Activated CD4-positive, alpha-beta T cell treated with anti-CD3 and anti-CD28 coated beads, Interleukin-2, Interleukin-4, amounts not matched to agents 100 ng/mL and 50 ng/mL, durations not matched to agents 16 hours and 8 hours (primary cell): ENCODE data around the gene ZNF33B.
"Not testable (repeated sequence)": the region's sequence is repeated elsewhere in the genome, so short reads cannot be mapped to it uniquely, and the experiment has no call there.

ENCODE experiments used
- DNase-seq: peaks from one replicate; pipeline ENCODE4 v3.0.0-alpha.2; 2020; ENCODE audit warnings: low spot score

The ZNF33B gene

DNA sequence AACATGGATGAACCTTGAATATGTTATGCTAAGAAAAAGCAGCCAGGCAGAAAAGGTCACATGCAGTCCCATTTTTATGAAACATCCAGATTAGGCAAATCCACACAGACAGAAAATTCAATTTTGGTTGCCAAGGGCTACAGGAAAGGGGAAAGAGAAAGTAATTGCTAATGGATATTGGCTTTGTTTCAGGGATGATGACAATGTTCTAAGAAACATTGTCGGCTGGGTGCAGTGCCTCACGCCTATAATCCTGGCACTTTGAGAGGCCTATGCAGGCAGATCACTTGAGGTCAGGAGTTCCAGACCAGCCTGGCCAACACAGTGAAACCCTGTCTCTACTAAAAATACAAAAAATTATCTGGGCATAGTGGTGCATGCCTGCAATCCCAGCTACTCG lies 23.0 kb downstream of the ZNF33B start:
- no peak for DNase-seq

DNA sequence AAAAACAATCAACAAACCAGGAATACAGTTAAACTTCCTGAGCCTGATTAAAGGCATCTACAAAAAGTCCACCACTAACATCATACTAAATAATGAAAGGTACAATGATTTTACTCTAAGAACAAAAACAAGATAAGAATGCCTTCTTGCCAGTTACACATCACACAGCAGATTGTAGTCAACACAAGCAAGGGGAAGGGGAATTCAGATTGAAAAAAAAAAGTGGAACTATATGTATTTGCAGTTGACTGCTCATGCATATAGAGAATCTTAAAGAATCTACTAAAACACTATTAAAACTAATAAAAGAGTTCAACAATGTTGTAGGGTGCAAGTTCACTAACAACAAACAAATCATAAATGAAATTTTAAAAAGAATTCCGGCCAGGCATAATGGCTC lies 28.5 kb downstream of the ZNF33B start:
- DNase-seq: no peak

DNA sequence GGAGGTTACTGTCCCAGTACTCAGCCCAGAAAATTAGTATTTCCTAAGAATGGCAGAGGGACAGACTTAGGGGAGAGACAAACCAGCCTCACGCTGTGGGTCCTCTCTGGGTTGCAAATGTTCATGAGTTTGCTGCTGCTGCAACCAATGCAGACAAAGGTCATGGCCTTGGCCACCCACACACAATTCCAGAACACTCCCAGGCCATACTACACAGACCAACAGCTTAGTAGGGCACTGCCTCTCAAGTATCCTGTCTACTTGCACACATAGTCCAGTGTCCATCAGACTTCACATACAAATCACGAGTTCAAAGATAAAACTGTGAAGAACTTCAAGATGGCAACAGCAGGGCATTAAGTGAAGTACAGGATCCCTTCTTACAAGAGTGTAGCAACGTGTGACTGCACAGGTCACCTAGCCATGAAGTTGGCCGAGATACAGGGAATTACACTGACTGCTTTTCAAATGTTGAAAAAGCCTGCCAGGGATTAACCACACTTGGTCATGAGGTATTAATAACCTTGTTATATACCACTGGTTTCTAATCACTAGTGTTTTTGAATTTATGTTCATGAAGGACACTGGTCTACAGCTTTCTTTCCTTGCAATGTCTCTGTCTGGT lies 40.0 kb downstream of the ZNF33B start:
- no peak for DNase-seq

DNA sequence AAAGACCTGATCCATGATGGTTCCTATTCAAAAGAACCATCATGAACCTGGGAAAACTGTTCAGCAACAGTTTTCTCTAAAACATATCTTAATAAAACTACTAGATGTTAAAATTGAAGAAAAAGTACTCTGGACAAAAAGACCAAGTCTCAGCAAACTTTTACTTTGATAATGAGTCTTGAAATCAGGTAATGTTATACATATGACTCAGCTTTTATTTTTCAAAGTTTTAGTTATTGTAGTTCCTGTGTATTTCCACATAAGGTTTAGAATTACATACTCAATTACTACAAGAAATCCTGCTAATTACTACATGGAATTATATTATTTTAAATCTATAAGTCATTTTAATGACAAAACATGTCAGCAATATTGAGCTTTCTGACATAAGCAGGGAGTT lies 42.2 kb downstream of the ZNF33B start:
- no peak for DNase-seq

DNA sequence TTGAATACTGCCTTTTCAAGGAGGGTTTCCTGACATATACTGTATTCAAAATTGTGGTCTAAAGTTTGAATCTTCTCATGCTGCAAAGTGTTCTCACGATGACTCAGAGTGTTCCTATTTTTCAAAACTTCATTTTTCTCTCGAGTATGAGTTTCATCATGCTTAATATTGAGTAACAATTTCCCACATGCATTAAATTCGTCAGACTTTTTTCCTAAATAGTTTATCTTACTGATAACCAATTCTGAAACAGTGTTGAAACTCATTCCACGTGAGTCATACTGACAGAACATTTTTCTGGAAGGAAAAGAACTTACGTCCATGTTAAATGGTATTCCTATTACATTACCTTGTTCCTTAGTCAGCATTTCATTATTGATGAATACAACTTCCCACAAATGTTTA lies 44.1 kb downstream of the ZNF33B start:
- DNase-seq: no peak

DNA sequence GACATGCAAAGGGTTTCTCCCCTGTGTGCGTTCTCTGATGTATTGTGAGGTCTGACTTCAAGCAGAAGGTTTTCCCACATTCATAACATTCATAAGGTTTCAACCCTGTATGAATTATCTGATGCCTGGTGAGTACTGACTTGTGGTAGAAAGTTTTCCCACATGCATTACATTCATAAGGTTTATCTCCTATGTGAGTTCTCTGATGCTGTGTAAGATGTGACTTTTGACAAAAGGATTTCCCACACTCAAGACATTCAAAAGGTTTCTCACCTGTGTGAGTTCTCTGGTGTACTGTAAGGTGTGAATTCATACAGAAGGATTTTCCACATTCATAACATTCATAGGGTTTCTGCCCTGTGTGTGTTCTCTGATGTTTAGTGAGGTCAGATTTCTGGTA lies 45.1 kb downstream of the ZNF33B start:
- no peak for DNase-seq

DNA sequence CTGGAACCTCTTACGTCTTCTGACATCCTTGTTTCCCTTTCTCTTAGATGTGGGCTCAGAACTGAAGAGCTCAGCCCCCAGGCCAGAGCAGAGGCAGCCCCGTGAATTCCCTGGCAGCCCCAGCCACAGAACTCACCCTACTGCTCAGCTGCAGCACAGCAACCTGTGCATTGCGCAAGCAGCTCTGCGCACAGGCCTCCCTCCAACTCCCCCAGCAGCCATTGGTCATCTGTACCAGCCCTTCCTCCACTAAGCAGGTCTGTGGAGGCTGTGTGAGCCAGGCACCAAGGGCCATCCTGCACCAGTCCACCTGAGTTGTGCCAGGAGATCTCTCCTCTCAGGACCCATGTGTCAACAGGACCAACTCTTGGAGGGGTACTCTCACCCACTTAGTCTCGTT lies 54.5 kb downstream of the ZNF33B start:
- no peak for DNase-seq

DNA sequence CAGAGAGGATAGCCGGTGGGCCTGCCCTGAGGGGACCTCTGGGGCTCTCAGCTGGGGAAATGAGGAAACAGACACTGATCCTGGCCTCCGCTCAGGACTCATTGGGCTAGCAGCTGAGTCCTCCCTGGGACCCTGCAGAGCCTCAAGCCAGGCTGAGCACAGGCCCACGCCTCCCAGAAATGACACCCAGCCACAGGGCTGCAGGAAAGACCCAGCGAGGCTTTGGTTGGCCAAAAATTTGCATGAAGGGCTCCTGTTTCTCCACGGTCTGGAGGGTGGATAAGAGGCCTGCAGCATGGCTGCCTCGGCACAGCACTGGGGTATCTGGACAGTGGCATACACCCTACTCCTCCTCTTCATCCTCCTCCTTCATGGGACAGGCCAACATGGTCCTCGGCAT lies 60.4 kb downstream of the ZNF33B start:
- DNase-seq: no peak

DNA sequence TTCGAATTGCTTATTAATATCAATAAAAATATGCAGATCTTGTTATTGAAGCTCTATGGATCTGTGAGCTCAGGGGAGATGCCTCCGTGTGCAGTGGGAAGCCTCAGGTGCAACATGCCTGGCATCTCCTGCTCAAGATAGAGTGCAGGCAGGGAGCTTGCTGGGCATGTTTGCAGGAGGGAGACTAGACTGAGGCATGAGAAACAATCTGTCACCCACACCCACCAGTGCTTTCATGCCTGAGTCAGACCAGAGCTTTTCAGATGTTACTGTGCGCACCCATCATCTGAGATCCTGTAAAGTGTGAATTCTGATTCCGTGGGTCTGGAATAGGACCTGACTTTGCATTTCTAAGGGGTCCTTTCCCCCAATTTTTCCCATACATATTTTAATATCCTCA lies 62.0 kb downstream of the ZNF33B start:
- no peak for DNase-seq

DNA sequence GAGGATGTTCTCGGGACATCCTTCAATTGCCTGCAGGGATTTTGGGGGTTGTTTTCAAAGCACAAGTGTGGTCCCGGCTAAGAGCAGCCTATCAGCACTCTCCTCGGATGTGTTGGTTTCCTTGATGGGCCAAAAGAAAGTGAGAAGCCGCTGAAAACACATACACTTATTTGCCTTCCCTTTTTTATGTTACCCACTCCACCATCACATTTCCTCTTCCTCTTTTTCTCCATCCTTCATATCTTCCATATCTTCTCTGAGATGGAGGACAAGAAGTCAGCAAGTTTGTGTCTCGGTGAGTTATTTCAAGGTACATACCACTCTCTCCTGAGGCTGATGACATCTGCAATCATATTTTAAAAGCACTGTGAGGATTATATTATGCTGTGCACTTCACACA lies 64.0 kb downstream of the ZNF33B start:
- DNase-seq: no peak

DNA sequence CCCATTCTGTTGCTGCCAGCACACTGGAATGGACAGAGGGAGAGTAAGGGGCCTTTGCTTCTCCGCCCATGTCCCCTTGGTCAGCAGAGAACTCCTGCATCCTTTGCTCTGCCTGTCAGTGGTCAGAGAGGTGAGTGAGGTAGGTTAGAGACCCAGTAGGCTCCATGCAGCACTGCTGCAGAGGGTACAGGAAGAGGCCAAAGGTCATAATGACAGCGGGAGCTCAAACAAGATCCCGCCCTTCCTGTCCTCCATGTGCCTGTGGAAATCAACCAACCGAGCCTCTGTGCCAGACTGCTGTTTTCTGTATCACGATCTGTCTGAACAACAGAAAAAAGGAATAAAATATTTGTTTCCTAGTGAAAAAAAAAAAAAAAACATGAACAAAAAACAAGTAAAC lies 81.4 kb downstream of the ZNF33B start:
- no peak for DNase-seq

DNA sequence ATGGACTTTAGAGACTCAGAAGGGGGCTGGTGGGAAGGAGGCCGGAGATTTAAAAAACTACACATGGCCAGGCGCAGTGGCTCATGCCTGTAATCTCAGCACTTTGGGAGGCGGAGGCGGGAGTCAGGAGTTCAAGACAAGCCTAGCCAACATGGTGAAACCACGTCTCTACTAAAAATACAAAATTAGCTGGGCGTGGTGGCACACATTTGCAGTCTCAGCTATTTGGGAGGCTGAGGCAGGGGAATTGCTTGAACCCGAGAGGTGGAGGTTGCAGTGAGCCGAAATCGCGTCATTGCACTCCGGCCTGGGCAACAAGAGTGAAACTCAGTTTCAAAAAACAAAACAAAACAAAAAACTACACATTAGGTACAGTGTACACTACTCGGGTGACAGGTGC lies 84.8 kb downstream of the ZNF33B start:
- DNase-seq: not testable (repeated sequence)

DNA sequence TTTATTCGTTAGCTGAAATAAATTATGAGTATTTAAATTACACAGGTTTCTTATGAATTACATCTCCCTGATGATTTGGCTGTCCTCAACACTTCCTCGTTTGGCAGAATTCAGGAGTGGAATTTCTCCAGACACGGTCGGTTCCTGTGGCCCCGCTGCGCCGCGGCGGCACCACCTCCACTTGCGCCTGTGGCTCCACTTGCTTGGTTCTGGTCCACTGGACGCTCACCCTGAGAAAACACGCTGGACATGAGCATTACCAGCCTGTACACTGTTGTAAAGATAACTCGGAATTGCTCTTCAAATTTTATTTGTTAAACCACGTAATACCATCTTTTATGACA lies 85.3 kb downstream of the ZNF33B start:
- no peak for DNase-seq

DNA sequence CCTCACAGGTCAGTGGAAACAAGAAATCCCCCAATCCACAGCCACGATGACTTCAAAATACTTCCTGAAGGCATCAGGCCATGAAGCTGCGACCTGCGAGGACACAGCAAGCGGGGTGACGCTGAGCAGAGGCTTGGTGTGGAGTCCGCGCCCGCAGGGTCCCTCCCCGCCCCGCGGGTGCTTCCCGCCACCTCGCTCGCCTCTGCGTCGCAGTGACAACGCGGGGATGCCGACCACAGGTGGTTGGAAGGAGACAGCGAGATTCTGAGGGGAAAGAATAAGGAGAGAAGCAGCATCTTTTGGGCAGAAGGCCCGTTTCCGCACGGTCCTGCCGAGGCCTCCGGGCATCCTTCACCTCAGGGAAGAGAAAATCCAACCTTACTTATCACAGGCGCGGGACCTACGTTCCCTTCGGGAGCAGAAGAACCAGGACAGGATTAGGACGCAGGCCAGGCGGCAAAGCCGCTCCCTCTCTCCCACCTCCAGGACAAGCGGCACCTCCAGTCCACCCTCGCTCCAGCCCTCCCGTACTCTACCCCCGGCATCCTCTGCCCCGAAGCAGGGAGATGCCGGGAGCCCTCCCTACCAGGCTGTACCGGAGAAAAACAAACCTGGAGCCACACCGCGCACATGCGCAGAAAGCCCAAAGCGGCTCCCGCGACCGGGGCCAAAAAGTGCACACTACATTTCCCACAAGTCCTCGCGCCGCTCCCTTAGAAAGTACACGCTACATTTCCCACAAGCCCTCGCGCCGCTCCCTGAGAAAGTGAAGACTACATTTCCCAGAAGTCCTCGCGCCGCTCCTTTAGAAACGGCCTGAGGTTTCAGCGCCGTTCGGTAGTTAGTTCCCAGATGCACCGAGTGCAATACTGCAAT lies 85.9 kb downstream of the ZNF33B start:
- DNase-seq: peak; percentile 96

DNA sequence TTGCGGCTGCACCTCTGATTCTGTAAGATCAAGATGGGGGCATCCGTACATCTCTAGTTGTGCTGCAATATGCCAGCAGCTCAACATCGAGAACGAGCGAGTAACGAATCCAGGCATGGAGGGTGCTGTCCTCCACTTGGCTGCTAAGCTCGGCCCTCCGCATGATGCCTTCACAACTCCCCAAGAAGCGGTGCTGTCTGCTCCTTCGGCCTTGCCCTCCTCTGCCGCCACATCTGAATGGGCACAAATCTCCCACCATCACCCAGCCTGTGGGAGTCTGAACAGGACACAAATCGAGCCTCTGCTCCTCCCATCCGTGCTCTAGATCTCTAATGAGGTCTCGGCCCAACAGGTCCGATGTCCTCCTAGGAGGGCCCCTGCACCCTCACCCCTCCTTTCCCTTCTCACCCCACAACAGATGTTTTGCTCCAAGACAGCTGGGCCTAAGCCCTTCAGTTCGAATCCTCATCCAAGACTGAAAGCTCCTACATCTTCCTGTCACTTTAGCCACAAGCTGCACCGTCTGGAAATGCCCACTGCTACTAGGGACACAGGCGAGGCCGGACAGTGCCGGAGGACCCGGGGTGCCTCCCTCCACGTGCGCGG lies 86.7 kb downstream of the ZNF33B start:
- no peak for DNase-seq

DNA sequence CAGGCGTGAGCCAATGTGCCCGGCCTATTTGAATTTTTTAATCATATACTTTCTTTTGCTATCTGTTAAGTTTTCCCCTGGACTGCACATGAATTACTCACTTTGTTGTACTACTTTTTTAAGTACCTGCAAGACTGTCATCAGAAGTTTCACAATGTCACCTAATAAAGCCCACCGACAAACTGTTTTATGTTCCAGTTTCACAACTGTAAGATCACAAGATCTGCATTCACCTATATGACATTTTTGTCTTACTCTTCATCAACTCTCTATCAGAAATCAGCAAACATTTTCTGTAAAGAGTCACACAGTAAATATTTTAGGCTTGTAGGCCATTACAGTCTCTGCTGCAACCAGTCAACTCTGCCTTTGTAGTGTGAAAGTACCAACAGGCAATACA lies 88.5 kb downstream of the ZNF33B start:
- no peak for DNase-seq

DNA sequence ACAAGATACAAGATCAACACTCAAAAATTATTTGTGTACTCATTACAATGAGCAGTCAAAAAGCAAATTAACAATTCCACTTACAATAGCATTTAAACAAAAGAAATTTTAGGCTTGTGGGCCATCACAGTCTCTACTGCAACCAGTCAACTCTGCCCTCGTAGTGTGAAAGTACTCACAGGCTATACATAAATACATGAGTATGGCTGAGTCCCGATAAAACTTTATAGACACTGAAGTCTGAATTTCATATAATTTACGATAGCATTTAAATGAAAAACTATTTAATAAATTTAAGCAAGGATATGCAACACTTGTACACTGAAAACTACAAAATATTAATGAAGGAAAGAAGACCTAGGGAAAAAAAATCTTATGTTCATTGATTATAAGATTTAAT lies 90.1 kb downstream of the ZNF33B start:
- no peak for DNase-seq

DNA sequence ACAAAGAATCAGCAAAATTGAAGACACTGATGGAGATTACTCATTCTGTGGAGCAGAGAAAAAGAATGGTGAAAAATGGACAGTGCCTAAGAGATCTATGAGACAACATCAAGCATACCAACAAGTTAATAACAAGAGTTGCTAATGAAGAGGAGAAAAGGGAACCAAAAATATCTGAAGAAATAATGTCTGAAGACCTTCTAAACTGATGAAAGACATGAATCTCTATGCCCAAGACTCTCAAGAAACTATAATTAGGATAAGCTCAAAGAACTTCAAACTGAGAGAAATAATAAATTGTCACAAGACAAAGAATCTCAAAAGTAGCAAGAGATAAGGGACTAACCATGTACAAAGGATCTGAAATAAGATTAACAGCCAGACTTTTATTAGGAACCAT lies 93.4 kb downstream of the ZNF33B start:
- no peak for DNase-seq

DNA sequence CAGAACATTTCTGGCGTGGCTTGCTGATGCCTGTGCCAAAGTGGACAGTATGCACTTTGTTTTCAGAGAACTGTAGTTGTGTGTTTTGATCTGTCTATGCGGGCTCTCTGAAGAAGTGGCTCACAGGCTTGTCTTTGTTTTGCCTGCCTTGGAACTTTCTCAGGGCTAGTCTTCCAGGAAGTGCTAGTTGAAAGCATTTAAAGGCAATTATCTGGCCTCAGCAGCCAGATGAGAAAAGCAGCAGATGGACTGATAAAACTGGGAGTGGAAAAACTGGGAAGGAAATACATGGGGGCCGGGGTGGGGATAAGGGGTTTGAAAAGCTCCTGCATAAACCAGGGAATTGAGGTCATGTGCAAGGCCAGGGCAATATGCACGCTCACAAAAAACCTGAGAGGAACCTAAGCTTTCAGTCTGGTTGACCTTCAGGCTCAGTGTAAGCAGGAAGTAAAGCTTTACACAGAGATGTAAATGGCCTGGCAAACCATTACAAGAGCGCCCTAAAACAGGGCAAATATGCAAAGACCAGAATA lies 94.5 kb downstream of the ZNF33B start:
- no peak for DNase-seq
